HepG2 (cell line): ENCODE results near the gene PRRT1. TPM values are rescaled to one million over a fixed set of nuclear protein-coding genes. Genes with fewer than 3 reads are reported as not detected.

Source experiments
- ATAC-seq: fragments of 200-7000 bp; cut with Tn5 transposase; 3 replicates; pipeline ENCODE4 v1.9.1; 2020; ENCODE audit warnings: mild to moderate bottlenecking, moderate library complexity
- BruUV-seq: library from RNA; stranded (reverse); fragments of 400-500 nt; replicated peaks from 2 replicates; lab custom pipeline; 2021; lab: Mats Ljungman, UMichigan
- CTCF ChIA-PET: fragments of 300-600 bp; formaldehyde crosslinking; extraction: SDS; loops from one replicate; lab custom pipeline; 2021; ENCODE audit warnings: low total read pairs, inconsistent platforms, low intra/inter-chr PET ratio; lab: Yijun Ruan, JAX
- POLR2A ChIA-PET: fragments of 350-600 bp; sonication (Branson Sonifier 250); formaldehyde crosslinking; loops from one replicate; lab custom pipeline; 2020; ENCODE audit warnings: antibody characterized with exemption, inconsistent platforms; lab: Yijun Ruan, JAX
- DNase-seq: peaks from one replicate; pipeline ENCODE4 v3.0.0-alpha.2; 2015; ENCODE audit warnings: low spot score
- FAIRE-seq: peaks from 3 replicates; lab custom pipeline; 2011; peaks lifted over from hg19 to GRCh38; lab: Jason Lieb, UNC
- H2AFZ ChIP-seq: one replicate; pipeline ENCODE4 v1.6.1; 2011; ENCODE audit warnings: low read length, inconsistent platforms
- H3K27ac ChIP-seq: fragments of 300-600 bp; 3 replicates; pipeline ENCODE4 v1.8.0; 2011; ENCODE audit warnings: mixed run types, mild to moderate bottlenecking, mixed read lengths, low read length, inconsistent platforms; ENCODE audit not compliant: insufficient read depth; ENCODE audit errors: extremely low read length
- H3K27me3 ChIP-seq, 2 experiments: fragments of 200-600 bp in 1 of 2; 2 replicates in 1 of 2; 3 replicates in 1 of 2; pipeline versions ENCODE4 v1.6.0 to v1.8.0; 2011; ENCODE audit warnings: low read length in 2 of 2, mild to moderate bottlenecking in 2 of 2, moderate library complexity in 2 of 2, inconsistent platforms in 1 of 2; ENCODE audit not compliant: insufficient read depth in 2 of 2, control insufficient read depth in 1 of 2
- H3K36me3 ChIP-seq, 2 experiments: fragments of 200-600 bp in 1 of 2; replicated peaks in 1 of 2; 2 replicates in 1 of 2; 3 replicates in 1 of 2; pipeline versions ENCODE4 v1.5.1 to v1.8.0; 2011; ENCODE audit warnings: low read length in 2 of 2, inconsistent platforms in 1 of 2; ENCODE audit not compliant: insufficient read depth in 2 of 2, control insufficient read depth in 1 of 2
- H3K4me1 ChIP-seq: 2 replicates; pipeline ENCODE4 v1.5.1; 2012; ENCODE audit warnings: low read length, inconsistent platforms; ENCODE audit not compliant: insufficient read depth
- H3K4me2 ChIP-seq: 2 replicates; pipeline ENCODE4 v1.6.0; 2011; ENCODE audit warnings: low read depth, low read length, inconsistent platforms
- H3K4me3 ChIP-seq, 3 experiments: fragments of 200-600 bp in 1 of 3; sonication (generic), shearing (Covaris generic) in 1 of 3; replicated peaks in 1 of 3; 2 replicates each; pipeline ENCODE4 v1.5.1; 2011 to 2016; ENCODE audit warnings: low read length in 3 of 3, inconsistent platforms in 2 of 3, low read depth in 2 of 3, mild to moderate bottlenecking in 2 of 3, control low read depth in 1 of 3, mixed read lengths in 1 of 3; ENCODE audit not compliant: insufficient read depth in 1 of 3
- H3K79me2 ChIP-seq: one replicate; pipeline ENCODE4 v1.6.1; 2011; ENCODE audit warnings: low read length, inconsistent platforms; ENCODE audit not compliant: insufficient read depth
- H3K9ac ChIP-seq: 2 replicates; pipeline ENCODE4 v1.6.0; 2011; ENCODE audit warnings: mild to moderate bottlenecking, low read depth, low read length, inconsistent platforms; ENCODE audit not compliant: insufficient read depth
- H3K9me3 ChIP-seq: 2 replicates; pipeline ENCODE4 v1.5.1; 2012; ENCODE audit warnings: mild to moderate bottlenecking, low read length
- H4K20me1 ChIP-seq: 2 replicates; pipeline ENCODE4 v1.6.0; 2011; ENCODE audit warnings: inconsistent platforms, mild to moderate bottlenecking, low read length, moderate library complexity; ENCODE audit not compliant: insufficient read depth
- BCL3 ChIP-seq: sonication (generic); formaldehyde crosslinking; IDR thresholded peaks from 2 replicates; pipeline ENCODE4 v1.5.1; 2020; ENCODE audit warnings: mild to moderate bottlenecking, missing genetic modification reagents, moderate library complexity
- KLF16 ChIP-seq, 2 experiments: sonication (generic) in 1 of 2; formaldehyde crosslinking in 1 of 2; IDR thresholded peaks; 2 replicates each; pipeline versions ENCODE4 v1.6.1 to v1.8.0; 2016 to 2023; ENCODE audit warnings: missing genetic modification reagents in 2 of 2, missing compliant biosample characterization in 1 of 2
- NAIF1 ChIP-seq: sonication (generic); formaldehyde crosslinking; IDR thresholded peaks from 2 replicates; pipeline ENCODE4 v1.5.0; 2020; ENCODE audit warnings: mild to moderate bottlenecking, missing genetic modification reagents, borderline replicate concordance
- SMYD3 ChIP-seq: sonication (generic); formaldehyde crosslinking; IDR thresholded peaks from 2 replicates; pipeline ENCODE4 v1.8.1; 2023; ENCODE audit warnings: mild to moderate bottlenecking, missing genetic modification reagents
- TCF12 ChIP-seq, 2 experiments: fragments of 450-650 bp in 1 of 2; sonication (generic) in 1 of 2; formaldehyde crosslinking in 1 of 2; IDR thresholded peaks; 2 replicates each; pipeline versions ENCODE4 v1.6.1 to v1.8.0; 2017 to 2022; ENCODE audit warnings: antibody characterized with exemption in 1 of 2, mild to moderate bottlenecking in 1 of 2, missing genetic modification reagents in 1 of 2, moderate library complexity in 1 of 2
- ZNF292 ChIP-seq: sonication (generic); formaldehyde crosslinking; IDR thresholded peaks from 2 replicates; pipeline ENCODE4 v1.8.1; 2022; ENCODE audit warnings: mild to moderate bottlenecking, low read depth, missing genetic modification reagents, borderline replicate concordance
- ZNF737 ChIP-seq: sonication (generic); formaldehyde crosslinking; IDR thresholded peaks from 2 replicates; pipeline ENCODE4 v1.5.0; 2020; ENCODE audit warnings: missing genetic modification reagents, mild to moderate bottlenecking, borderline replicate concordance
- ZNF761 ChIP-seq: sonication (generic); formaldehyde crosslinking; conservative IDR thresholded peaks from 2 replicates; pipeline ENCODE4 v1.4.0; 2020; ENCODE audit warnings: mild to moderate bottlenecking, missing genetic modification reagents
- in situ Hi-C: cut with HindIII; loops from 2 replicates; pipeline ENCODE4 v1.10.0; 2017; ENCODE audit warnings: low pct_unique_long_range_greater_than_20kb; ENCODE audit not compliant: extremely low pct_ligation_motif_present
- intact Hi-C: fragments of 100-400 bp; cut with micrococcal nuclease; formaldehyde crosslinking; loops from one replicate; pipeline ENCODE4 v1.10.0; 2022; ENCODE audit not compliant: unreplicated experiment
- polyA plus RNA-seq, 8 experiments: library from polyadenylated mRNA; depleted of rRNA in 3 of 8; stranded (reverse) in 7 of 8; unstranded in 1 of 8; fragments of >200 nt; fragmentation: Illumina TruSeq in 4 of 8; extraction: Trizol in 4 of 8; gene quantifications; 2 replicates each; pipeline versions ENCODE4 v1.2.1 to v1.2.3, GENCODE V29; 2011 to 2016; ENCODE audit warnings: low read depth in 4 of 8, missing spikeins in 1 of 8, mixed read lengths in 1 of 8; ENCODE audit not compliant: insufficient read depth in 1 of 8
- total RNA-seq, 5 experiments: library from RNA; depleted of rRNA; stranded (reverse); fragments of >200 nt; fragmentation: Illumina TruSeq; extraction: Trizol; gene quantifications; 2 replicates each; pipeline ENCODE4 v1.2.3, GENCODE V29; 2016; ENCODE audit warnings: low read depth in 1 of 5
- TF ChIP-seq, protein P1 (sequence below): sonication (generic); formaldehyde crosslinking; IDR thresholded peaks from 2 replicates; pipeline ENCODE4 v1.4.0; 2020; ENCODE audit warnings: missing genetic modification reagents

PRRT1 gene
- total and polyA plus RNA-seq, 2 of the 13 experiments (the other 11 are each of a cell fraction or from before 2014, with no cell fraction given) = 0.64 to 1.4 TPM

GRCh38 chr6:32137454-32137853 is 14.3 kb downstream of the PRRT1 start:
- no peaks in the 10 kb centered on the region for H4K20me1 ChIP-seq
- CTCF ChIA-PET = no interaction called here

More at GRCh38 chr6:32137454-32137853, 14.3 kb downstream of the PRRT1 start:
- peaks cover 1 to 6% of the 10 kb centered on the region in 2 experiments; a peak in 2 of 5 replicates for H3K27me3 ChIP-seq
- H3K9me3 ChIP-seq = no peaks in the 10 kb centered on the region
- no peak overlapping the region for H3K4me2 ChIP-seq
- no peak for FAIRE-seq
- no peak overlapping the region for H3K9ac ChIP-seq
- peaks cover 43% of the 10 kb centered on the region for H3K4me1 ChIP-seq
- no peak for ATAC-seq
- intact Hi-C loops = no loop called here
- H3K36me3 ChIP-seq = no peaks in the 10 kb centered on the region
- H3K4me3 ChIP-seq = no peak overlapping the region
- H3K79me2 ChIP-seq = no peaks in the 10 kb centered on the region
- DNase-seq = no peak
- no TSS peak for BruUV-seq
- no peak for TF ChIP-seq ZNF761 (CRISPR knock-in tag)
- TF ChIP-seq BCL3 = no peak
- TF ChIP-seq ZNF292 (CRISPR knock-in tag) = no peak
- no peak for TF ChIP-seq TCF12 (IDR thresholded peaks at IDR 0.05)
- no peak for TF ChIP-seq TCF12 (CRISPR knock-in tag; IDR thresholded peaks at IDR 0.05)
- TF ChIP-seq SMYD3 (CRISPR knock-in tag) = no peak
- TF ChIP-seq ZNF737 (CRISPR knock-in tag) = no peak
- TF ChIP-seq, protein P1, sequence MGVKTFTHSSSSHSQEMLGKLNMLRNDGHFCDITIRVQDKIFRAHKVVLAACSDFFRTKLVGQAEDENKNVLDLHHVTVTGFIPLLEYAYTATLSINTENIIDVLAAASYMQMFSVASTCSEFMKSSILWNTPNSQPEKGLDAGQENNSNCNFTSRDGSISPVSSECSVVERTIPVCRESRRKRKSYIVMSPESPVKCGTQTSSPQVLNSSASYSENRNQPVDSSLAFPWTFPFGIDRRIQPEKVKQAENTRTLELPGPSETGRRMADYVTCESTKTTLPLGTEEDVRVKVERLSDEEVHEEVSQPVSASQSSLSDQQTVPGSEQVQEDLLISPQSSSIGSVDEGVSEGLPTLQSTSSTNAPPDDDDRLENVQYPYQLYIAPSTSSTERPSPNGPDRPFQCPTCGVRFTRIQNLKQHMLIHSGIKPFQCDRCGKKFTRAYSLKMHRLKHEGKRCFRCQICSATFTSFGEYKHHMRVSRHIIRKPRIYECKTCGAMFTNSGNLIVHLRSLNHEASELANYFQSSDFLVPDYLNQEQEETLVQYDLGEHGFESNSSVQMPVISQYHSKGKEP (CRISPR knock-in tag) = no peak
- no peak for TF ChIP-seq KLF16 (CRISPR knock-in tag; IDR thresholded peaks at IDR 0.05)
- TF ChIP-seq NAIF1 = no peak
- POLR2A ChIA-PET = interaction anchor here (0.7 to 1.1 kb wide), 2 partner anchors 9 to 46 kb away, joined by 3 to 5 read pairs; partner anchors contain the start of gene ATF6B
- in situ Hi-C loops = no loop called here
- no peak overlapping the region for H3K27ac ChIP-seq
- no peak overlapping the region for H2AFZ ChIP-seq
